ENCODE results near the gene CAMK2B. TPM values are rescaled to one million over a fixed set of nuclear protein-coding genes. Genes with fewer than 3 reads are reported as not detected.
A peak's percentile ranks its signal among the peaks of the same experiment; 100 is the strongest.

Gene CAMK2B
- total and polyA plus RNA-seq, 12 donors = 0.25 to 82.3 (median 6.5) TPM; not detected in 2

GRCh38 chr7:44291066-44291732, 34.2 kb downstream of the CAMK2B start:
- H3K27me3 ChIP-seq = peaks cover 5% of the 10 kb centered on the region
- H3K36me3 ChIP-seq (replicated peaks in 1 of 2) = no peaks in the 10 kb centered on the region
- 49 to 68% (median 60%) methylated on average over 11 to 18 of the region's 18 CpGs for WGBS, 4 donors
- peak; percentile 37 to 84 (median 59) for DNase-seq
- TF ChIP-seq POLR2A (IDR thresholded peaks at IDR 0.05) (no peak), CTCF (IDR thresholded peaks at IDR 0.05) (no peak)
- H3K9me3 ChIP-seq (replicated peaks in 1 of 3) = no peaks in the 10 kb centered on the region
- peaks cover 0 to 15% of the 10 kb centered on the region in 2 donors for H3K4me1 ChIP-seq (replicated peaks in 1 of 2)
- H3K27ac ChIP-seq = peak overlapping the region in 2 of 5 donors; percentile 46 to 52
- intact Hi-C loops (cut with DNase I) = no loop called here
- H3K4me3 ChIP-seq = no peak overlapping the region

- no peak overlapping the region for H3K4me3 ChIP-seq
- intact Hi-C loops (cut with DNase I) = no loop called here
- DNase-seq = peak in 4 of 7 donors; percentile 8 to 59 (median 16)
- H3K4me1 ChIP-seq (replicated peaks in 1 of 2) = peaks cover 0 to 15% of the 10 kb centered on the region in 2 donors
- H3K27ac ChIP-seq = peak overlapping the region in 2 of 5 donors; percentile 6 to 70
- H3K36me3 ChIP-seq (replicated peaks in 1 of 2) = no peaks in the 10 kb centered on the region
- peaks cover 5% of the 10 kb centered on the region for H3K27me3 ChIP-seq
- no peak for TF ChIP-seq CTCF (IDR thresholded peaks at IDR 0.05)
- TF ChIP-seq POLR2A (IDR thresholded peaks at IDR 0.05) = no peak
- H3K9me3 ChIP-seq (replicated peaks in 1 of 3) = no peaks in the 10 kb centered on the region
- 71 to 87% (median 75%) methylated on average over 11 to 12 of the region's 12 CpGs for WGBS, 4 donors
Measured at GRCh38 chr7:44290252-44290620, 35.2 kb downstream of the CAMK2B start.

DNA sequence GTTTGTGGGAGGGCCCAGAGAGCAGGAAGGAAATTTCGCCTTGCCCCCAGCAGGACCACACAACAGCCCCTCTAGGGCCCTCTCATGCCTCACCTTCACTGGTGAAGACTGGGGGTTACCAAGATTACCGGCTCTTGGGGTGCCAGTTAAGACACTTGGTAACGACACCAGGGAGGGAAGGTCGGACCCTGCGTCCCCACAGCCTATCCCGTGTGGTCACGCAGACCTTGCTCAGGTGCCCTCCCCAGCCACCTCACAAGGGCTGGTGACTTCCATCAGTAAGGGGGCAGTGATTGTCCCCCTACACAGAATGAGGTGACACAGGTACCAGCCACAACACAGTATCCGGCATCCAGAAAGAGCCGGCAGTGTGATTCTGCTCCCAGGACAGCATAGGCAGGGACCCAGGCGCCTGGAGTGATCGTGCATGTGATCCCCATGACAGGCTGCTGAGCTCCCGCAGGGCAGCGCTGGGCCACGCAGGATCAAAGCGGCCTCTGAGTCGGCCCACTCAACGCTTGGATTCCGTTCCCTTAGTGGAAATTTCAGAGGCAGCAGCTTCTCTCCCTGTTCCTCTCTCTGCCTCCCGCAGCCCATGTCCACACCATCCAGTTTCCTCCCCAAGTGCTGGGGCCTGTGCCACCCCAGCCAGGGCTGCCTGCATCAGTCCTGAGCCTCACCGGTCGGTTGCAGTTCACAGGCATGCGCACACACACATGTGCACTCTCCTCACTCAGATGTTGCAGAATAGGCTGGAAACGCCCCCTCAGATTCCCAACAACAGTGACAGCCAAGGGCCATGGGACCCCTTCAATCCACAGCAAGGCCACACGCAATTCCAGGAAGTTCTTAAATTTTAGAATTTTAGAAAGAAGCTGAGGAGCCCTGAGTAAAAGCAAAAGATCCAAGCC, 35.8 kb downstream of the CAMK2B start:
- no peak for TF ChIP-seq CTCF (IDR thresholded peaks at IDR 0.05)
- TF ChIP-seq POLR2A (IDR thresholded peaks at IDR 0.05) = no peak
- Histone ChIP-seq H3K27me3 (peaks cover 5% of the 10 kb centered on the region), H3K36me3 (replicated peaks in 1 of 2) (no peaks in the 10 kb centered on the region), H3K27ac (peak overlapping the region in 1 of 5 donors; percentile 70), H3K9me3 (replicated peaks in 1 of 3) (no peaks in the 10 kb centered on the region), H3K4me1 (replicated peaks in 1 of 2) (peaks cover 0 to 15% of the 10 kb centered on the region in 2 donors), H3K4me3 (no peak overlapping the region)
- WGBS, 4 donors = 78 to 84% (median 82%) methylated on average over 13 to 24 of the region's 24 CpGs
- peak in 6 of 7 donors; percentile 4 to 58 (median 14) for DNase-seq
- intact Hi-C loops (cut with DNase I) = no loop called here

DNA sequence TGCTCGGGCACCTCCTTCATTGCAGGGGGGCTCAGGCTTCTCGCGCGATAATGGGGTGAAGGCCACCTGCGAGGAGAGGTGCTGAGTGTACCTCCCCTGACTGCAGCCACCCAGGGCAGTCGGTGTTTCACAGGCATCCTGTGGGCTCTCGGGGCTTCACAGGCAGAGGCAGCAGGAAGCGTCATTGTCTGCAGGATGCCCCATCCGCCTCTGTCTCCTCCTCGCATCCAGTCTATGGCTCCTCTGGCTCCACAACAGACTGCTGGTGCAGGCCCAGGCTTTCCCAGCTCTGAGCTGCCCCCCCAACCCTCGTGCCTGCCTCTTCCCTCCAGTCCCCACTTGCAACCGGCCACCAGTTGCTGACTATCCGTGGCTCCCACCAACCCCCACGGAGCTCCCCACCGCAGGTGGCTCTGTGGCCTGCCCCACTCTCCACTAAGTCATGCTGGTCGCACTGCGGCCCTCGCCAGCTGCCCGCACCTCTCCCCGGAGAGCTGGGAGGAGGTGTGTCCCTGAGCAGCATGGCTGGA, 36.5 kb downstream of the CAMK2B start:
- Histone ChIP-seq H3K36me3 (replicated peaks in 1 of 2) (no peaks in the 10 kb centered on the region), H3K27ac (peak overlapping the region in 1 of 5 donors; percentile 70), H3K4me3 (no peak overlapping the region), H3K9me3 (replicated peaks in 1 of 3) (no peaks in the 10 kb centered on the region), H3K27me3 (no peaks in the 10 kb centered on the region), H3K4me1 (replicated peaks in 1 of 2) (peaks cover 0 to 15% of the 10 kb centered on the region in 2 donors)
- WGBS, 4 donors = 82 to 90% (median 85%) methylated on average over 9 to 20 of the region's 20 CpGs
- DNase-seq = peak in 4 of 7 donors; percentile 6 to 50 (median 10)
- TF ChIP-seq CTCF (IDR thresholded peaks at IDR 0.05) (no peak), POLR2A (IDR thresholded peaks at IDR 0.05) (no peak)
- intact Hi-C loops (cut with DNase I) = no loop called here
